ENCODE results near the gene VIP. TPM values are rescaled to one million over a fixed set of nuclear protein-coding genes. Genes with fewer than 3 reads are reported as not detected.

The VIP gene
- total RNA-seq, 2 donors from 2014 or later = not detected

DNA sequence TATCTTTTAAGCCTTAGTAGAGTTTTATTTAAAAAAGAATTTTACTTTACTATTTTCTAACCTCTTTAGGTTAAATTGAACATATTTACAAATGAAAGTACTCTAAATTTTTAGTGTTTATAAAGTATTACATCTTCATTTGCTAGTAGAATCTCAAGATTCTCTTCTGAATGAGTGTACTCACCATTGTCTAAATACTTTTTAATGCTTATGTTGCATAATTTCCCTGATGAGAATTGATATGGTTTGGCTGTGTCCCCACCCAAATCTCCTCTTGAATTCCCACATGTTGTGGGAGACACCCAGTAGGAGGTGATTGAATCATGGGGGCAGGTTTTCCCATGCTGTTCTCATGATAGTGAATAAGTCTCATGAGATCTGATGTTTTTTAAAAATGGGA lies 53.6 kb downstream of the VIP start:
- no peaks in the 10 kb centered on the region for H3K36me3 ChIP-seq (ENCODE audit: control insufficient read depth, insufficient read depth, low read length)
- H3K9ac ChIP-seq (ENCODE audit: extremely low read depth, low read length, poor library complexity, severe bottlenecking) = no peak overlapping the region
- no peaks in the 10 kb centered on the region for H3K27me3 Mint-ChIP-seq (ENCODE audit: insufficient read depth)
- H3K4me1 Mint-ChIP-seq = peaks cover 1% of the 10 kb centered on the region
- no peak for DNase-seq
- no peak overlapping the region for H3K4me3 ChIP-seq (ENCODE audit: low read length)
- no peak overlapping the region for H3K27ac Mint-ChIP-seq
- no peak overlapping the region for H3K27ac ChIP-seq (ENCODE audit: low read depth, low read length)
- TF ChIP-seq, protein P1, sequence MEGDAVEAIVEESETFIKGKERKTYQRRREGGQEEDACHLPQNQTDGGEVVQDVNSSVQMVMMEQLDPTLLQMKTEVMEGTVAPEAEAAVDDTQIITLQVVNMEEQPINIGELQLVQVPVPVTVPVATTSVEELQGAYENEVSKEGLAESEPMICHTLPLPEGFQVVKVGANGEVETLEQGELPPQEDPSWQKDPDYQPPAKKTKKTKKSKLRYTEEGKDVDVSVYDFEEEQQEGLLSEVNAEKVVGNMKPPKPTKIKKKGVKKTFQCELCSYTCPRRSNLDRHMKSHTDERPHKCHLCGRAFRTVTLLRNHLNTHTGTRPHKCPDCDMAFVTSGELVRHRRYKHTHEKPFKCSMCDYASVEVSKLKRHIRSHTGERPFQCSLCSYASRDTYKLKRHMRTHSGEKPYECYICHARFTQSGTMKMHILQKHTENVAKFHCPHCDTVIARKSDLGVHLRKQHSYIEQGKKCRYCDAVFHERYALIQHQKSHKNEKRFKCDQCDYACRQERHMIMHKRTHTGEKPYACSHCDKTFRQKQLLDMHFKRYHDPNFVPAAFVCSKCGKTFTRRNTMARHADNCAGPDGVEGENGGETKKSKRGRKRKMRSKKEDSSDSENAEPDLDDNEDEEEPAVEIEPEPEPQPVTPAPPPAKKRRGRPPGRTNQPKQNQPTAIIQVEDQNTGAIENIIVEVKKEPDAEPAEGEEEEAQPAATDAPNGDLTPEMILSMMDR (conservative IDR thresholded peaks at IDR 0.05) = no peak
- no peak overlapping the region for H3K4me3 Mint-ChIP-seq
- H3K36me3 Mint-ChIP-seq (ENCODE audit: low read depth) = no peaks in the 10 kb centered on the region
- H3K4me1 ChIP-seq (ENCODE audit: control insufficient read depth, insufficient read depth, low read length) = no peaks in the 10 kb centered on the region
- H3K9me3 ChIP-seq (ENCODE audit: control insufficient read depth, low read length) = no peaks in the 10 kb centered on the region
- no peaks in the 10 kb centered on the region for H3K9me3 Mint-ChIP-seq
- no peaks in the 10 kb centered on the region for H3K27me3 ChIP-seq (ENCODE audit: control insufficient read depth, insufficient read depth, low read length, poor library complexity, severe bottlenecking)

Other genes starting within 250 kb of the VIP start
- 1 to 10 TPM; 7.9 to 9.5 TPM for gene SYNE1, start 113.4 kb upstream of the VIP start, total RNA-seq
- gene MYCT1, start 52.9 kb upstream of the VIP start, total RNA-seq = 10 to 100 TPM in 1 of 2 donors, 1 to 10 TPM in 1; 7.9 to 15.9 TPM
- gene FBXO5, start 232.2 kb downstream of the VIP start, total RNA-seq = 10 to 100 TPM; 39.8 to 71.6 TPM